22Rv1 (cell line): ENCODE measurements around the gene HACD1.

Experiments used
- CTCF ChIP-seq: fragments of 450-650 bp; IDR thresholded peaks from 2 replicates; pipeline ENCODE4 v1.5.1; 2017; ENCODE audit warnings: mild to moderate bottlenecking
- ZFX ChIP-seq: fragments of 450-650 bp; IDR thresholded peaks from 2 replicates; pipeline ENCODE4 v1.6.1; 2017; ENCODE audit warnings: antibody characterized with exemption, borderline replicate concordance

GRCh38 chr10:17586821-17587234, 30.3 kb downstream of the HACD1 start:
- TF ChIP-seq CTCF (no peak), ZFX (no peak)
